ENCODE measurements around the gene GABBR2.
"Not testable (repeated sequence)": the region's sequence is repeated elsewhere in the genome, so short reads cannot be mapped to it uniquely, and the experiment has no call there.

GABBR2 gene

GRCh38 chr9:98504298-98505282 is 204.1 kb downstream of the GABBR2 start:
- no peak for DNase-seq

DNA sequence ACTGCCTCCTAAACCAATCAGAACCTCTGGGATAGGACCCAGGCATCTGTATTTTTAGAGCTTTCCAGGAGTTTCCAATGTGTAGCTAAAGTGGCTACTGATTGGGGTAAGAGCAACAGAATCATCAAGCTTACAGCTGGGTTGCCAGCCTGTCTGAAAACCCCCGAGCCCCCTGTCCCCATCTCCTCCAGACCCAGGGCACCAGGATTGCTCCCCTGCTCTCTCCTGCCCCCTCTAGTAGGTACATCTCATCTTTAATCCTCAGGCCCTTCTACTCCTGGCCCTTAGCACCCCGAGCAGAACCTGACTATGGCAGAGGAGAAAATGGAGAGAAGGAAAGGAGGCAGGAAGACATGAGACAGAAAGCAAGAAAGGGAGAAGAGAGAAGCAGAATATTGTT is 204.9 kb downstream of the GABBR2 start:
- DNase-seq: no peak

GRCh38 chr9:98502976-98503325 is 205.8 kb downstream of the GABBR2 start:
- no peak for DNase-seq

GRCh38 chr9:98502311-98502975 is 206.3 kb downstream of the GABBR2 start:
- DNase-seq: no peak

DNA sequence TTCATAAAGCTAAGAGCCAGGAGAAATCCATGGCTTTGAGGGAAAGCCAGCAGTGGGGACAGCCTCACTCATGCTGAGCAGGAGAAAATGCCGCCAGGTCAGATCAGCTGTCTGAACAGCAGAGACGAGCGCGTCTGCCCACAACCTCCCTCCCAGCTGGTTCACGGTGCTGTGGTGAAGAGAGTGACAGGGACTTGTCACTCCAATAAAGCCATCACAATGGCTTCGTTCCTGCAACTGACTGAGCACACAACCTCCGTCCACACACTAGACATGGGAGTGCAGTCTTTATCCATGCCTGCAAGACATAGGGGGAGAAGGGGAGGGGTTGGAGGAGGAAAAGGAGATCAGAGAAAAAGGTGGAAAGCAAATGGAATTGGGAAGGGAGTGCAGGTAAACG is 206.9 kb downstream of the GABBR2 start:
- no peak for DNase-seq

DNA sequence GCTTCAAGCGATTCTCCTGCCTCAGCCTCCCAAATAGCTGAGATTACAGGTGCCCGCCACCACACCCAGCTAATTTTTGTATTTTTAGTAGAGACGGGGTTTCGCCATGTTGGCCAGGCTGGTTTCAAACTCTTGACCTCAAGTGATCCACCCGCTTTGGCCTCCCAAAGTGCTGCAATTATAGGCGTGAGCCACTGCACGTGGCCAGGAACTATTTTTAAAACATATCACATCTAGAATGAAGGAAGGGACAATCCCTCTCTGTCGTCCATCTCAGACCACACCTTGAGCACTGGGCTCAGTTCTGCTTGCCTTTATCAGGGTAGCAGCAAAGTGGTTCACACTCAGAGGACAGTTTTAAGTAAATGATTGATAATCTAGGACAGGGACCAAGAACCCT is 207.5 kb downstream of the GABBR2 start:
- DNase-seq: not testable (repeated sequence)

DNA sequence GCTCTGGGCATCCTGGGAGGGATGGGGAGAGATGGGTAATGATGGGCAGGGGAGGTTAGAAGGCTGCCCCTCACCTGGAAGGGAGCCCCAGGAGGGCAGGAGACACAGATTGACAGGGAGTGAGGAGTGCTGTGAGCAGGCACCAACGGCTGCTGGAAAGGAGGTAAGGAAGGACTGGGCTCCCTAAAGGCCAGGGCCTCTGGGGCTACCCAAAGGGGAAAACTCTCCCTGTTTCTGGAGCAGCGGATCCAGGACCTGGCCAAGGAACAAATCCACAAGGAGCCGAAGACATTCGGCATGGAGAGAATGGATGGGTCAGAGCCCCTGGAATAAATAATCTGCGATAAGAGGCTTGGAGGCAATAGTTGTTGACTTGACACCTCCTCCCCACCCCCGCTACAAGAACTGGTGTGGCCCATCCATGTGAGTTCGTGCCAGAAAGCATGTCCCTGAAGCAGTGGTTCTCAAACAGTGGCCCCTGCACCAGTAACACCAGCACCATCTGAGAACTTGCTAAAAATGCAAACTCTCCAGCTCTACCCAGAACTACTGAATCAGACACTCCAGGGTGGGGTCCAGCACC is 208.3 kb downstream of the GABBR2 start:
- DNase-seq: no peak

DNA sequence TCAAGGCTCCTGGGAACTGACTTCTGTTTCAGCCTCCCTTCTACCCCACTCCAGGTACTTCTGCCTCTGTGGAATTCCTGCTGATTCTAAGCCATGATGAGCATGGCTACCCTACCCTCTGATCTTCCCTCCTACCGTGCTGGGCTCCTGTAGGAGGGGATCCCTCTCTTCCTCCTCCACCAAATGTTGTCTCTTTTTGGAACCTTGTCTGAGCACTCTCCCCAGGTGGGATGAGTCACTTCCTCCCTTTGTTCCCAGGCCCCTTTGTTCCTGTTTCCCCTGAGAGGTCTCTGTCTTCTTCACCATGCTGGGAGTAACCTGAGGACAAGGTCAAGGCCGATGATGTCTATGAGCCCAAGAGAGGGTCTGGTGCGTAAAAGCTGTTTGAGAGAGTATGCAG is 213.2 kb downstream of the GABBR2 start:
- DNase-seq: no peak

GRCh38 chr9:98494852-98495251 is 213.9 kb downstream of the GABBR2 start:
- no peak for DNase-seq

- DNase-seq: no peak
These were observed 216.9 kb downstream of the GABBR2 start for GRCh38 chr9:98491828-98492227.

DNA sequence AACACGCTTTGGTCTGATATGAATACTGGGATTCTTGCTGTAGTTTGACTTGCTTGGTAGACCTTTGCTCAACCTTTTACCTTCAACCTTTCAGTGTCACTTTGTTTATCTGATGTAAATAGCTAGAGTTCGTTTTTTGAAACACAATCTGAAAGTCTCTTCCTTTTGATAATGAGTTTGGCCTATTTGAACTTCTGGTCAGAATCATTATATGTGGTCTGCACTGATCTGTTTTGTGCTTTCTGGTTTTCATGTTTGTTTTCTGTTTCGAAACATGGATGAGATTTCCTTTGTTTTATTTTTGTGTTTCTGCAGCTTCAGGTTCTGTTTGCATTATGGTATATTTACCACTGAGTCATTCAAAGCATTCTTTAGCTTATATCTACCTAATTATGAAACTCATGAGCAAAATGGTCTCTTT is 217.5 kb downstream of the GABBR2 start:
- DNase-seq: no peak

DNA sequence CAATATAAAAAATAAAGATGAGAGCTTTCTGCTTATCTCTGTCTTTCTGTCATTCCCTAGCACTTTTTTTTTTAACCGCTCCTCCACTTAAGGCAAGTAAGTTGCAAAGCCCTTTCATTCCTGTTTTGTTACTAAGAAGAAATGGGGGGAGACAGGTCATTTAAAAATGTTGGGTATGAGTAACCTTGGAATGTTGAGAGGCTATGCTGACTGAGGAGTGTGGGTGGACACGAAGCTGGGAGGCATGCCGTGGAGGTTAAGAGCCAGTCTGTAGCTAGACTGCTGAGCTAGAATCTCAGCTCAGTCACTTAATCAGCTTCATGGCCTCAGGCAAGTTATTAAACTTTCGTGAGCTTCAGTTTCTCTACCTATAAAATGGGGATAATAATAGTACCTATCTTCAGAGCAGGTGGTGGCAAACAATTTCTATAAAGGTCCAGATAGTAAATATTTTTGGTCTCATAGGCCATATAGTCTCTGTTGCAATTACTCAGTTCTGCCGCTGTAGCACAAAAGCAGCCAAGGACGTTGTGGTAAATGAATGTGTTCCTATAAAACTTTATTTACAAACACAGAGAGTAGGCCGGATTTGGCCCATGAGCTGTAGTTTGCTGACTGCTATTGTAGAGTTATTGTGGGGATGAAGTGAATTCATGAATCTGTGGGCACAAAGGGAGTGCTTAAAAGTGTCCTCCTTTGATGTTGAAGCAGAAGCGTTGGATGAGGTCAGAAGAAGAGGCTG is 220.0 kb downstream of the GABBR2 start:
- no peak for DNase-seq

DNA sequence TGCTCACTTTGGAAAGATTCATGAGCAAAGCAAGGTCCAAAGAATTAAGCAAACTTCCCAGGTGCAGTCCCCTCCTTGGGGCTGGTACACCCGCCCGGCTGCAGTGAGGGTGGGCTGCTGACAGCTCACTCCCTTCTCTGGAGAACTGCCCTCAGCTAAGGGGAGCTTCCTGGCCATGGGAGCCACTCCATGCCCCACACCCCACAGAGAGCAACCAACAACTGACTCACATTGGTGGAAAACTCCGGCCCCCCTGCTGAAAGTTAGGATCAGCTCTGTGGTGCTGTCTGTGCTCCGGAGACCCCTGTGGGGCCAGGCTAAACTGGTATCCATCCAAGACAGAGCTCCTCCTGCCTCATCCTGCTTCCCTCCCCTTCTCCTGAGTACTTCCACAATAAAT is 223.0 kb downstream of the GABBR2 start:
- DNase-seq: no peak

DNA sequence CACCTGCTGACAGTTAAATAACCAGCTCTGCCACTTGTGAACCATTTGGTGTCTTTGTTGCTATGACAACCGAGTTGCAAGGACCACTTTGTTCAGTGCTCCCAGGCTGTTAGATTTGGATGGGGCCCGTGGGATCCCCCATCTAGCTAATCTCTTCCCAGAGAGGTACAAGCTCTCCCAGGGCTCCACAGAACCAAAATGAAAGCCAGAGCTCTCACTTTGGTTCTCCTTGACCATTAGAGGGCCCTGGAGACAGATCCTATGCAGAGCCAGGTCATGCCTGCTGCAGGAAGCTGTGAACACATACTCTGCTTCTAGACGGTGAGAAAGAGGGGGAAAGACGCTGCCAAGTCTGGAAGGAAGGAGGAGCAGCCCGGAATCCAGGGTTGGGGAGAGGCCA is 224.6 kb downstream of the GABBR2 start:
- DNase-seq: no peak

GRCh38 chr9:98482226-98482625 is 226.5 kb downstream of the GABBR2 start:
- DNase-seq: no peak

- no peak for DNase-seq
These were observed 227.1 kb downstream of the GABBR2 start for GRCh38 chr9:98481676-98482075.

DNA sequence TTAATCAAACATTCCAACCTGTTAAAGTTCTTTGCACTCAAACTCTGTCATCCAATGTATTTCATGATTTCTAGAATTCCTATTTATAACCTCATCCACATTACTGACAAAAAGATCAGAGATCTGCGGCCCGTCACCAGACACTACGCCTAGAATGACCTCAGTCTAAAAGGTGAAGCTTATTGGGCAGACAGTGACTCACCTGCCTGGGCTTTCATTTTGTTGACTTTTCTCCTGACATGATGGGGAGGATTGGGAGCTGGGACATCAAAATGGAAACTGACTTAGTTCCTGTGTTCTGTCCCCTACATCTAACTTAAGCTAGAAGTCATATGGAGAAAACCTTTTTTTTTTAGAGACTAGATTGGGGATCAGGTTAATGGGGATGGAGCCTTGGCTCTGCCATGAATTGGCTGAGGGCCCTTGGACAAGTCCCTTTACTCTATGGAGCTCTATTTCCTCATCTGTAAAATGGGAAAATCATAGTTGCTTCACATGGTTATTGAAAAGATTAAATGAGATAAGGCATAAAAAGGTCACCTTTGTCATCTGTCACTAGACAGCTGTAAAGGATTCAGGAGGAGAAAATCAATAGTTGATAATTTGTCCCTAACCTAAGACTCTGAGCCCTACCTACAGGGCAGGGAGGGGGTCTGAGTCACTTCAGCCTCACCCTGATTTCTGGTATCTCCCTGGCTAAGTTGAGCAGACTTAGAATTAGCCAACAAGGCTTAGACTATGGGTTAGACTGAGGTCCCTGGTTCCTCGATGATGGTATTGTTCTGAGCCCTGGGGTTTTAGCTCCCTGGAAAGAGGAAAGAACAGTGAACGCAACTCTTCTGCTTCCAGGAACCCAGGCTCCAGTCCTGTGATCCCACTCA is 228.5 kb downstream of the GABBR2 start:
- no peak for DNase-seq

DNA sequence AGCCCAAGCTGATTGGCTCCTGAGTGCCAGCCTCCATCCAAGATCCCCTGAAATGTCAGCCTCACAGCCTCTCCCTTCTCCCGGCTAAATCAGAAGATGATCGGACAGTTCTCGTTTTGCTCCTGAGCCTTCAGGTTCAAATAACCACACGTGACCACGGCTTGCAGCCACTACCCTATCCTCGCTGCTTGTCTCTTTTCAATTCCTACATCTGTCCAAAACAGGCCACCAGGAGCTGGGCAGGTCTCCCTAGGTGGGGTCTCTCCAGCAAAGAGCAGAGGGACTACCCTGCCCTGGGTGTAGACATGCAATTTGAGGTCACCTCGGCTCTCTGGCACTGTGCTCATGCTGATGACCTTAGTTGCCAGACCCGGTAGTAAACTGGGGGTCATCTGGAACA is 229.3 kb downstream of the GABBR2 start:
- no peak for DNase-seq

GRCh38 chr9:98477884-98478283 is 230.9 kb downstream of the GABBR2 start:
- DNase-seq: no peak

DNA sequence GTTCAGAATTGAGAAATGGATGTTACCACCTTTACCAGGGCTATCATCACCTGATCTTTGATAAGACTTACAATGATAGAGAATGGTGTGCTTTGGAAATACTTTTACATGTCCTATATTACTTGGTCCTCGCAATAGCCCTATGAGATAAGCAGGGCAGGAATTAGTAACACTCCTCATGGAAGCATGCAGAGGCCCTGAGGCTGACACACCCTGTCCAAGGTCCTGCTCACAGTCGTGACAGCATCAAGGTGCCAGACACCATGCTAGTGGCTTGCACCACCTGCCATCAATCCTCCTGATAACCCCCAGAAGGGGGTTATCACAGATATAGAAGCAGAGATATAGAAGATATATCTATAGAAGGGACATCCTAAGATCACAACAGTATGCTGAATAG is 236.5 kb downstream of the GABBR2 start:
- DNase-seq: no peak

DNA sequence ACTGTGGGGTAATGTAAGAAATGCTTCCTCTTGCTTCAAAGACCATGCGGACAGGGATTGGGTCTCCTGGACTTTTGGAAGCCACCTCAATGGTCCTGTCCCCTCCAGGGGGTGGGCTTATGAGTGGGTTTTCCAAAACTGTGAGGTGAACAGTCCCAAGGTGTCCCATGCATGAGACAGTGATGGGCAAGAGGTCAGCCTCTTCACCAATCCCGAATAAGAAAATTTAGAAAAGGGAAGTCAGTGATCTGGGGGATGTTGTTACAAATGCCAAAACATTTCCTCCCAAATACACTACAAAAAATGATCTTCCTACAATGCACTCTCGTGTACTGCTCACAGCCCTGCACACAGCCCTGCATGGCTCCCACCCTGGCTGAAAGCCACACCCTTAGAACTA is 237.6 kb downstream of the GABBR2 start:
- no peak for DNase-seq

GRCh38 chr9:98468567-98469239 is 240.0 kb downstream of the GABBR2 start:
- DNase-seq: no peak

Data from stimulated activated CD4-positive, alpha-beta T cell treated with anti-CD3 and anti-CD28 coated beads, Interleukin-4, amount 100 ng/mL, for 1 hour (primary cell).